ENCODE results near the gene ELOVL3. TPM values are rescaled to one million over a fixed set of nuclear protein-coding genes. Genes with fewer than 3 reads are reported as not detected.
A peak's percentile ranks its signal among the peaks of the same experiment; 100 is the strongest.
"Not testable (repeated sequence)": the region's sequence is repeated elsewhere in the genome, so short reads cannot be mapped to it uniquely, and the experiment has no call there.

Gene ELOVL3, protein sequence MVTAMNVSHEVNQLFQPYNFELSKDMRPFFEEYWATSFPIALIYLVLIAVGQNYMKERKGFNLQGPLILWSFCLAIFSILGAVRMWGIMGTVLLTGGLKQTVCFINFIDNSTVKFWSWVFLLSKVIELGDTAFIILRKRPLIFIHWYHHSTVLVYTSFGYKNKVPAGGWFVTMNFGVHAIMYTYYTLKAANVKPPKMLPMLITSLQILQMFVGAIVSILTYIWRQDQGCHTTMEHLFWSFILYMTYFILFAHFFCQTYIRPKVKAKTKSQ
- not detected in 2 replicates for total RNA-seq (2014; rRNA removed; shearing (Covaris generic))
- polyA plus RNA-seq (2015; cell fraction: cytosol; rRNA removed) = not detected in 2 replicates
- polyA plus RNA-seq (2015; cell fraction: nucleus; rRNA removed) = not detected in 2 replicates

DNA sequence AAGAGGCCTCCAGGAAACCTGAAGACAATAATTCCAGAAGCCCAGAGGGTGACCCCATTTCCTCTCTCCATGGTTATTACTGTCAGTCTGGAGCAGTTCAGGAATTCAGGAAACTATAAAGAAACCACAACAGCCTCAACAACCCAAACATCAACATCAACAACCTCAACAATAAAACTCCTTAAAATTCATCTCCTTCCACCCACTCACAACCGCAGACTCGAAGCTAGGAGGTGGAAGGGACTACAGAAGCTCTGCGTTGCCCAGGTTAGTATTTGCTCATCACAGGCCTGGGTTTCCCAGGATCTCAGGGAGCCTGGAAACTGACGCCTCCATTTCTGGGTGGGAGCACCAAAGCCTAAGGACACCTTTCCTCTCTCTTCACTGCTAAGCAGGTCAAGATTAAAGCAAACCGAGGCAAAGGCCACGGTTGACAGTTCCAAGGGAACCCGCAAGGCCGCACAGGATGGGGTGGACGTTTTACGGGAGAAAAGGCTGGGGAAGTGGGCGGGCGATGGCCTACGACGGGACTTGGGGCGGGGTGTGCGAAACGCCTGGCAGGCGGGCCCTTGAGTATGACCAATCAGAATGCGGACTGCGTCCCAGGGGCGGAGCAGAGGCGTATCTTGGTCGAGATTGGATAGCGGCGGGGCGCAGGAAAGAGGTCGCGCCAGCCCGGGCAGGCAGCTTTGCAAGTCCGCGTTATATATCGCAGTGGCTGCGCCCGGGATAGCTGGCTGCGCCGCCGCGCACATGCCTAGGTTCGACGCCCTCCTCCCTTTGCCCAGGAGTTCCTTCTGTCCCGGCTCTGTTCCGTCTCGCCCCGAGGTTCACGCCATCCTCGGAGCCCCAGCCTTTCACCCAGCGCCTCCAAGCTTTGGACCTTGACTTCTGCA is at the start of gene ELOVL3:
Gene ELOVL3, plus strand, starts transcription at position 654 of the 896 bp plus-strand sequence. CDS start 250 bp downstream, outside the sequence.
- DNase-seq (ENCODE audit: low read depth) = peak; percentile 24

DNA sequence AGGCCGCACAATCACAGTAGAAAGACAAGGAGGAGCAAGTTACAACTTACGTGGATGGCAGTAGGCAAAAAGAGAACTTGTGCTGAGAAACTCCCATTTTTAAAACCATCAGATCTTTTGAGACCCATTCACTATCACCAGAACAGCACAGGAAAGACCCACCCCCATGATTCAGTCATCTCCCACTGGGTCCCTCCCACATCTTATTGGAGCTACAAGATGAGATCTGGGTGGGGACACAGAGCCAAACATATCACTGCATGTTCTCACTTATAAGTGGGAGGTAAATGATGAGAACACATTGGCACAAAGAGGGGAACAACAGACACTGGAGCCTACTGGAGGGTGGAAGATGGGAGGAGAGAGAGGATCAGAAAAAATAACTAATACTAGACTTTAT is 41.5 kb upstream of the ELOVL3 start:
- no peak for DNase-seq (ENCODE audit: low read depth)

DNA sequence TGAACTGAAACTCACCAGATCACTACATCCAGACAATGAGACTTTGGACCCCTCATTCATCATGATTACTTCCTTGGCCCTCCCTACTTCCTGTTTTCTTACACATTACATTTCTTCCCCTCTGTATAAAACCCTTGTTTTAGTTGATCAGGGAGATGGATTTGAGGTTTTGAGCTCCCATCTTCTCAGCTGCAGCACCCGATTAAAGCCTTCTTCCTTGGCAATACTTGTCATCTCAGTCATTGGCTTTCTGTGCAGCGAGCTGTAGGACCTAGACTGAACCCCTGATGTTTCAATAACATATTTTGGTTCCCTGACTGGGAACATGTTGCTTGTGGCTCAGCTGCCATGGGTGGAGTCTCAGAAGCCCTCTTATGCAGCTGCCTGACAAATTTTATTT is 40.8 kb upstream of the ELOVL3 start:
- DNase-seq (ENCODE audit: low read depth) = no peak

DNA sequence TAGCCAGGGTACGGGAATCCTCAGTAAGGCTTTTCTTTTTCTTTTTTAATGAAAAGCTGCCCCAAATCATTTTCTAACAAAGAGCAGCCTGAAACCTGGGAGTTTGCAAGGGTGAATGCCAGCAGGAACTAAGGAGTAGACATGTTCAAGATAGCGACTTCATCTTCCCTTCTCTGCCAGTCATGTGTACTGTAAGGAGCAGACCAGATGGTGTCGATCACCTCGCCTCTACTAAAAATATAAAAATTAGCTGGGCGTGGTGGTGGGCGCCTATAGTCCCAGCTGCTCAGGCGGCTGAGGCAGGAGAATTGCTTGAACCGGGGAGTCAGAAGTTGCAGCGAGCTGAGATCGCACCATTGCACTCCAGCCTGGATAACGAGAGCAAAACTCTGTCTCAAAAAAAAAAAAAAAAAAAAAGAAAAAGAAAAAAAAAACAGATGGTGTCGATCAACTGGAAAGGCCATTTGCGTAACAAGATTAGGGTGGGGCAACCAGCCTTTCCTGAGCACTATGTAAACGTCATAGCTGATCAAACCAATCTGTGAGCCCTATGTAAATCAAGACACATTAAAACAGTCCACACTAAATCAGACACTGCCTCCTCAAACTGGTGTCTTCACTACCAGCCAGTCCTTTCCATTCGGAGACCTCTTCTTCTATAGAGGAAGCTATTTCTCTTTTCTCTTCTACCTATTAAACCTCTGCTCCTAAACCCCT is 40.1 kb upstream of the ELOVL3 start:
- DNase-seq (ENCODE audit: low read depth) = no peak

DNA sequence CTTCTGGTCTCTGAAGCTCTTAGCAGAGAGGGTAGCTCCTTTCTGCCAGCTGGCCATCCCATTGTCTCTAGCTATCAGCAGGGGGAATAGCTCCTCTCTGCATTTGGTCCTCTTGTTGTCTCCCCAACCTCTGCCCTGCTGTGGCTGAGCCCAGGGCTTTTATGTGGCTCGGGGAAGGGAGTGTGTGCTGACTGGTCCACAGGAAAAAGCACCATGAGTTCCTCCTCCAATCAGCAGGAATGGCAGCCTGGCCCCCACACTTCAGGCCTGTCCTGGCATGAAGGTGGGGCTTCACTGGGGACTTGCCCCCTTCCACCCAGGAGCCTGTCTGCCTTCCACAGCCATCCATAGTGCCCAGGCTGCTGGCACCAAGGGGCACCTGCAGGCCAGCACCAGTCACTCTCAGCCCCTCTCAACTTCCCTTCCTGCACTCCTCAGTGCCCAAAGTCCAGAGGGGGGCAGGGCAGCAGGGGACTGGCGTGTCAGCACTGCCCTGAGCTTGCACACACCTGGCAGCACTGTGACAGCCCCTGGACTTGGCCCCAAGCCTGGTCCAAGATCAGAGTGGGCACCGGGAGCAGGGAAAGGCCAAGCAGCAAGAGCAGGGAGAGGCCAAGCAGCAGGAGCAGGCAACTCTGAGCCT is 37.7 kb upstream of the ELOVL3 start:
- DNase-seq (ENCODE audit: low read depth) = no peak

DNA sequence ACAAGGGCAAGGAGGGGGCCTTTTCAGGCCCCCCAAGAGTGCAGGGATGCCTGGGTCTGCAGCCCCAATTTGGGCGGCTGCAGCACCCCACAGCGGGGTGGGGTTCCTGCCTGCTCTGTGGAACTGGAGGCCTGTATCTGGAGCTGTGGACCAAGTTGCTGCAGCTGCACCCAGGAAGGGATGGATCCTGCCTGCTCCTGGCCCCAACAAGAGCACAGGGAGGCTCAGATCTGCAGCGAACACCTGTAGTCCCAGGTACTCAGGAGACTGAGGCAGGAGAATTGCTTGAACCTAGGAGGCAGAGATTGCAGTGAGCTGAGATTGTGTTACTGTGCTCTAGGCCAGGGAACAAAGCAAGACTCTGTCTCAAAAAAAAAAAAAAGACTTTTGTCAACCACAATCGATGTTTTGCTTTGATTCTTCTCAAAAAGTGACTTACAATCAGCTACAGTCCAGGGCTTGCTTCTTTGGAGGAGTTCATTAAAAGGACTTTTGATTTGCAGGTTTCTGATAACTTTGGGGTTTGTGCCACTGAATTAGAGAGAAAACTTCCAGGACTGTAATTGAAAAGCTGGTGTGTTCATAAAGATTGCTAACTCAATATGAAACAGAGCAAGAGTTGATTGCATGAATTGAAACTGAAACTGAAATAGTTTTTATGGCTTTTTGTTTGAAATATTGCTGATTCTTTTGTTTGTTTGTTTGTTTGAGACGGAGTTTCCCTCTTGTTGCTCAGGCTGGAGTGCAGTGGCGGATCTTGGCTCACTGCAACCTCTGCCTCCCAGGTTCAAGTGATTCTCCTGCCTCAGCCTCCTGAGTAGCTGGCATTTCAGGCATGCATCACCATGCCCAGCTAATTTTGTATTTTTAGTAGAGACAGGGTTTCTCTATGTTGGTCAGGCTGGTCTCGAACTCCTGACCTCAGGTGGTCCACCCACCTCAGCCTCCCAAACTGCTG is 36.9 kb upstream of the ELOVL3 start:
- DNase-seq (ENCODE audit: low read depth) = not testable (repeated sequence)

DNA sequence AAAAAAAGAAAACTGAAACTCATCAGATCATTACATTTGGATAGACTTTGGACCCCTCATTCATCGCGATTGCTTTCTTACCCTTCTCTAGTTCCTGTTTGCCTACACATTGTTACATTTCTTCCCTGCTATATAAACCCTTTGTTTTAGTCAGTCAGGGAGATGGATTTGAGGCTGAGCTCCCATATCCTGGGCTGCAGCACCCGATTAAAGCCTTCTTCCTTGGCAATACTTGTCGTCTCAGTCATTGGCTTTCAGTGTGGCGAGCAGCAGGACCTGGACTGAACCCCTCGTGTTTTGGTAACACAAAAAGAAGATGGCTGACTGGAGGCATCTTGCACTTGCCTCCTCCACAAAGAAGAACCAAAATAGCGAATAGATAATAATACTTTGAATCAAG is 34.1 kb upstream of the ELOVL3 start:
- no peak for DNase-seq (ENCODE audit: low read depth)

DNA sequence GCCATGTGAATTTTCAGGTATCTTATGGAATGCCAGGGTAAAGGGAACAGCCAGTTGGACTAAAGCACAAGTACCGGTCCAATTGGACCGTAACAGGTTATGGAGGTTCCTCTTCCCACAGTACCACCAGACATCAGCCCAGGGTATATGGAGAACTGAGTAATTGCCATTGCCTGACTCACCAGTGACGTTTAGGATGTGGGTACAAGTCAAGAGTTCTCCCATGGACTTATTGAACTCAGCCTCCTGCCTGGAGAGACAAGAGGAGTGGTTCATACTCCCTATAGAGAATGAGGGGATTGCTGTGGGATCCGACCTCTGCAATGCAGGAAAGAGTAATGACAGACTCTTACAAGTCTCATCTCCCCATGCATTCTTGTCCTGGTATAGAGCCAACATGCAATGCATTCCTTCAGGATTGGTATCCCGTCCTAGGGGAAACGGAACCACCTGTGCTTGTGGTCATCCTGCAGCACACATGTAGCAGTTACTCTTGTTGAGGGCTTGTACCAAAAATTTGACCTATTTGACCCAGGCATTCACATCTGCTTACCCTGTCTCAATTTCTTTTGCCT is 30.7 kb upstream of the ELOVL3 start:
- DNase-seq (ENCODE audit: low read depth) = peak; percentile 74

DNA sequence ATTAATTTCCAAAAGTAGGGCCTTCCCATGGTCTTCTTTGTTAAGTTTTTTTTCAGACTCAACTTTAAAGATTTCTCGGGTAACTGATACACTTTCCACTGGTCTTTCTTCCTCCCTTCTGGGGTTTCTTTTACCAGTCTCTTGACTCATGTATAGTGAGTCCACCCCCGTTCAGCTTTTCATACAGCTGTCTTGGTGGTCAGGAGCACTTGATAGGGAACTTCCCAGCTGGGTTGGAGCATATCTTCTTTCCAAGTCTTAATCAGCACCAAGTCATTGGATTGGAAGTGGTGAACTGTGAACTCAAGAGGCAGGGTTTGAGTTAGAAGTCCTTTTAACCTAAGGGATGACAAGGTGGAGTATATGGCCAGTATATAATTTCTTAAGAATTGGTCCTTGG is 29.2 kb upstream of the ELOVL3 start:
- DNase-seq (ENCODE audit: low read depth) = no peak

DNA sequence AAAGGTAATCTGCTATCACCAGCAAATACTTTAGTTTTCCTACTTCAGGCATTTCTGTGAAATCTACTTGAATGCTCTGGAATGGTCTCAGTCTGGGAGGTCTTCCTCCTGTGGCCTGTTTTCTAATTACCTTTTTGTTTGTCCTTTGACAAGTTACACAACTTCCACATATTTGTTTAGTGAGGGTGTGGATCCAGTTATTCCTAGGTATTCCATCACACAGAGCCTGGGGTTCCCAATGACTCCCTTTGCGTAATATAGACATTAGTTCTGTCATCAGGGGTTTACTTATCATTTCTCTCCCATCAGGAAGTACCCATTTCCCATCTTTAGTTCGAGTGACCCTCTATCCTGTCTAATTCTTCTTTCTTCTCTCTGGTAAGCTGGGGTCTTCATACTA is 28.1 kb upstream of the ELOVL3 start:
- DNase-seq (ENCODE audit: low read depth) = no peak

DNA sequence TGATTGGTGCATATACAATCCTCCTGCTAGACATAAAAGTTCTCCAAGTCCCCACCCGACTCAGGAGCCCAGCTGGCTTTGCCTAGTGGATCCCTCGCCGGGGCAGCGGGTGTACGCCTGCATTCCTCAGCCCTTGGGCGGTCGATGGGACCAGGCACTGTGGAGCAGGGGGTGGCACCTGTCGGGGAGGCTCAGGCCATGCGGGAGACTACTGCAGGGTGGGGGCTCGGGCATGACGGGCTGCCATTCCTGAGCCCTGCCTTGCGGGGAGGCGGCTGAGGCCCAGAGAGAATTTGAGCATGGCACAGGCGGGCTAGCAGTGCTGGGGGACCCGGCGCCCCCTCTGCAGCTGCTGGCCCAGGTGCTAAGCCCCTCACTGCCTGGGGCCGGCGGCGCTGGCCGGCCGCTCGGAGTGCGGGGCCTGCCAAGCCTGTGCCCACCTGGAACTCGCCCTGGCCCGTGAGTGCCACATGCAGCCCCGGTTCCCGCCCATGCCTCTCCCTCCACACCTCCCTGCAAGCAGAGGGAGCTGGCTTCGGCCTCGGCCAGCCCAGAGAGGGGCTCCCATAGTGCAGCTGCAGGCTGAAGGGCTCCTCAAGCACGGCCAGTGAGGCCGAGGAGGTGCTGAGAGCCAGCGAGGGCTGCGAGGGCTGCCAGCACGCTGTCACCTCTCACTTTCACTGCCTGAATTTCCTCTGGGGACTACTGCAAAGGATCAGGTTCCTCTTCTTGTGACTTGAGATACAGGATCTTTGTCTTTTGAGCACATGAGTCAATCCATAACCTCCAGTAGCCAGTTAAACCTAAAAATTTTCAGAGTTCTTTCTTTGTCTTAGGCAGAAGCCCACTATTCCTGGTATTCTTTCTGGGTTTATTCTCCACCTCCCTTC is 25.1 kb upstream of the ELOVL3 start:
- DNase-seq (ENCODE audit: low read depth) = no peak

DNA sequence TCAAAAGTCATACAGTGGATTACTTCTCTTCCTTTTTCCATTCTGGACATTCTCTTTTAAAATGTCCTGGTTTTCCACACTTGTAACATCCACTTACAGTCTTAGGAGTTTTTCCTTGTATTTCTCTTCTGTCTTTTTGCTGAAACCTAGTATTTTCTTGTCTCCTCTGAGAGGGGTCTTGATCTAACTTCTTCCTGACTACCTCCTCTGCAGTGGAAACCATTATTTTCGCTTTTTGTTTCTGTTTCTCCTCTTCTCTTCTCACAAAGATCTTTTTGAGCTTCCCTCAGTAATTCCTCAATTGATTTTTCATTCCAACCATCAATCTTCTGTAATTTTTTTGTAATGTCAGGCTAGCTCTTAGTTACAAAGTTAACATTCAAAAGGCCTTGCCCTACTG is 23.7 kb upstream of the ELOVL3 start:
- no peak for DNase-seq (ENCODE audit: low read depth)

DNA sequence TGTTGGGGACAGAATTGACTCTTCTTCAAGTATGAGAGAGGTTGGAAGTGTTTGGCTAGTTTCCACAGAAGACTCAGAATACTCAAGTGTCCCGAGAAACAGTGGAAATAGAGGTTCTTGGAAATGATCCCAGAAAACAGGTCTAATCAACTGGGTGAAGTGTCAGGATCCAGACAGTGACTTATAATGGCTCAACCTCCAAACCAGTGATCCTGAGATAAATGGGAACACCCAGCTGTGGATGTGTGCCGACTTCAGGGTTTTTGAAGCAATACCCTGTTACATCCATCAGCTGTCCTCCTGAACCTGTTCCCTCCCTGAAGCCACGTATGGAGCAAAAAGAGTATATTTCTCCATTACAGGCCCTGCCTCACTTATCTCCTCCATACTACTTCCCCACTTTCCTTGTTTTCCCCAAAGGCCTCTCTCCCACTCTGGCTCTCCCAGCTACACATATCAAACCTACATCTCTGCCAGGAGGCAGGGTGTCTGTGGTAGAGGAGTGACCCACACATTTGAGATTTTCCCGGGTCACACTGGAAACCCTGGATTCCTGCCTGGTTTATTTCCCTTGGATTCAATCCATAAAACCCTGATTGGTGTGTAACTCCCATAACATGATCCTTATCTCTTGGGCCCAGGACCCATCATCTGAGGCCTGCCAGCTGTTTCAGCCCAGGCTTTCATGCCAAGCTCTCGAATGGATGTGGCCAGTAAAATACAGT is 17.6 kb upstream of the ELOVL3 start:
- DNase-seq (ENCODE audit: low read depth) = no peak

DNA sequence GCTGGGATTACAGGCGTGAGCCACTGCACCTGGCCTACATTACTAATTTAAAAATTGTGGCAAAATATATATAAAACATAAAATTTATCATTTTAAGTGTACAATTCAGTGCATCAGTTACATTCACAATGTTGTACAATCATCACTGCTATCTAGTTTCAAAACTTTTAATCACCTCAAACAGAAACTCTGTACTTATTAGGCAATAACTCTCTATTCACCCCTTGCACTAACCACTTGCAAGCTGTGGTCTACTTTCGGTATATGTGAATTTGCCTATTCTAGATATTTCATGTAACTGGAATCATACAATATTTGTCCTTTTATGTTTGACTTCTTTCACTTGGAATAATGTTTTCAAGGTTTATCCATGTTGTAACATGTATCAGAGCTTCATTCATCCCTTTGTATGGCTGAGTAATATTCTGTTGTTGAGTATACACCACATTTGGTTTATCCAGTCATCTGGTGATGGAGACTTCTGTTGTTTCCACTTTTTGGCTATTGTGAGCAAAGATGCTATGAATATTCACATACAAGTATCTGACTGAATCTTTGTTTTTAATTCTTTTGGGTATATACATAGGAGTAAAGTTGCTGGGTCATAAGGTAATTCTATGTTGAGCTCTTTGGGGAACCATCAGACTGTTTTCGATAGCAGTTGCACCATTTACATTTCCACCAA is 14.3 kb upstream of the ELOVL3 start:
- DNase-seq (ENCODE audit: low read depth) = no peak

DNA sequence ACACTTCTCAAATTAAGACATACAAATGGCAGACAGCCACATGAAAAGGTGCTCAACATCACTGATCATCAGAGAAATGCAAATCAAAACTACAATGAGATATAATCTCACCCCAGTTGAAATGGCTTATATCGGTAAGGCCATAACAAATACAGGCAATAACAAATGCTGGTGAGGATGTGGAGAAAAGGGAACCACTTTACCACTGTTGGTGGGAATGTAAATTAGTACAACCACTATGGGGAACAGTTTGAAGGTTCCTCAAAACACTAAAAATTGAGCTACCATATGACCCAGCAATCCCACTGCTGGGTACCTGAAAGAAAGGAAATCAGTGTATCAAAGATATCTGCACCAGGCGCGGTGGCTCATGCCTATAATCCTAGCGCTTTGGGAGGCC is 12.5 kb upstream of the ELOVL3 start:
- DNase-seq (ENCODE audit: low read depth) = not testable (repeated sequence)

DNA sequence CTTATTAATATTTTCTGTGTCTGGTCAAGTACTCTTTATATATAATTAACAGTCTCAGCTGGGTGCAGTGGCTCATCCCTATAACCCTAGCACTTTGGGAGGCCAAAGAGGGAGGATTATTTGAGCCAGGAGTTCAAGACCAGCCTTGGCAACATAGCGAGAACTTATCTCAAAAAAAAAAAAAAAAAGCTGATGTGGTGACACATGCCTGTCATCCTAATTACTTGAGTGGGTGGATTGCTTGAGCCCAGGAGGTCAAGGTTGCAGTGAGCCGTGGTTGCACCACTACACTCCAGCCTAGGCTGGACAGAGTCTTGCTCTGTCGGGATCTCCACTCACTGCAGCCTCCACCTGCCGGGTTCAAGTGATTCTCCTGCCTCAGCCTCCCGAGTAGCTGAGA is 6.7 kb upstream of the ELOVL3 start:
- no peak for DNase-seq (ENCODE audit: low read depth)

DNA sequence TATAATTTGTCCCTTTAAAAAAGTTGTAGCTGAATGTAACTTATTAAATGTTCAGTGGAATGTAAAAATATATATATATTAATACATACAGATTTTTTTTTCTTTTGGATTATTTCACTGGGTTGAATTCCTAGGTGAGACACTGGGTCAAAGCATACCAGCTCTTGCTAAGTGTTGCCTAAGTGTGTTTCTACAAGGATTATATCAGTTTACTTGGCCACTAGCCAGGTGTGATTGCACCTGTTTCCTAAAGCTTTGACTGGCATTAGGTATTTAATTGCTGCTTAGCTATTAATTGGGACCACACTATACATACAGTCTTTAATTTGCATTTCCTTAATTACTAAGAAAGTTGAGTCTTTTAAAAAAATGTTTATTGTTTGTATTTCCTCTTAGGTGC is 5.5 kb upstream of the ELOVL3 start:
- no peak for DNase-seq (ENCODE audit: low read depth)

All from HT1080 (cell line).